Tibial artery (tissue), 4 donors: ENCODE data around the gene SERGEF.

Experiments used
- DNase-seq, 2 donors: peaks; one replicate each; pipeline ENCODE4 v3.0.0-alpha.2; 2019
- H3K27ac ChIP-seq, 2 donors: fragments of 200-600 bp; sonication (generic) in 1 of 2; 1 replicate in 1 of 2; 2 replicates in 1 of 2; pipeline ENCODE4 v1.5.1; 2018 to 2019; ENCODE audit warnings: mild to moderate bottlenecking in 1 of 2
- H3K27me3 ChIP-seq, 2 donors: fragments of 200-600 bp; sonication (generic) in 1 of 2; one replicate each; pipeline versions ENCODE4 v1.5.1 to v1.6.0; 2016 to 2019
- H3K36me3 ChIP-seq, 3 donors: fragments of 200-600 bp; sonication (generic) in 2 of 3; one replicate each; pipeline ENCODE4 v1.5.1; 2016 to 2019; ENCODE audit warnings: mild to moderate bottlenecking in 2 of 3
- H3K4me1 ChIP-seq, 4 donors: fragments of 200-600 bp; sonication (generic) in 2 of 4; 1 replicate in 3 of 4; 2 replicates in 1 of 4; pipeline ENCODE4 v1.5.1; 2016 to 2019
- H3K4me3 ChIP-seq, 2 donors: fragments of 200-600 bp; sonication (generic) in 1 of 2; 1 replicate in 1 of 2; 2 replicates in 1 of 2; pipeline ENCODE4 v1.5.1; 2018 to 2019; ENCODE audit warnings: mild to moderate bottlenecking in 2 of 2
- H3K9me3 ChIP-seq, 3 donors: fragments of 200-600 bp; sonication (generic) in 1 of 3; one replicate each; pipeline ENCODE4 v1.5.1; 2016 to 2019
- CTCF ChIP-seq, 2 experiments: fragments of 200-600 bp in 1 of 2; fragments of 450-650 bp in 1 of 2; IDR thresholded peaks; one replicate each; pipeline ENCODE4 v1.5.1; 2017 to 2019; ENCODE audit warnings: antibody characterized with exemption in 2 of 2, mild to moderate bottlenecking in 1 of 2, moderate library complexity in 1 of 2
- intact Hi-C: fragments of 100-400 bp; cut with DNase I; formaldehyde crosslinking; loops from one replicate; pipeline ENCODE4 v1.15.0; 2023; ENCODE audit warnings: low total_unique reads

SERGEF gene

GRCh38 chr11:17992916-17993315, 19.9 kb downstream of the SERGEF start:
- Histone ChIP-seq H3K36me3 (peaks cover 6 to 55% (median 30%) of the 10 kb centered on the region in 3 donors), H3K27me3 (no peaks in the 10 kb centered on the region), H3K9me3 (no peaks in the 10 kb centered on the region), H3K4me3 (no peak overlapping the region), H3K4me1 (no peaks in the 10 kb centered on the region), H3K27ac (no peak overlapping the region)
- DNase-seq: no peak
- intact Hi-C loops: no loop called here
- TF ChIP-seq CTCF (IDR thresholded peaks at IDR 0.05): no peak

GRCh38 chr11:17991783-17992433, 20.9 kb downstream of the SERGEF start:
- Histone ChIP-seq H3K9me3 (no peaks in the 10 kb centered on the region), H3K36me3 (peaks cover 15 to 59% (median 40%) of the 10 kb centered on the region in 3 donors), H3K27ac (no peak overlapping the region), H3K4me3 (no peak overlapping the region), H3K4me1 (no peaks in the 10 kb centered on the region), H3K27me3 (no peaks in the 10 kb centered on the region)
- peak; percentile 68 to 78 for TF ChIP-seq CTCF (IDR thresholded peaks at IDR 0.05)
- intact Hi-C loops: no loop called here
- DNase-seq: no peak

GRCh38 chr11:17989306-17989705, 23.5 kb downstream of the SERGEF start:
- H3K27ac ChIP-seq: no peak overlapping the region
- intact Hi-C loops: no loop called here
- no peak overlapping the region for H3K4me3 ChIP-seq
- peaks cover 21 to 35% (median 24%) of the 10 kb centered on the region in 3 donors for H3K36me3 ChIP-seq
- H3K27me3 ChIP-seq: no peaks in the 10 kb centered on the region
- H3K9me3 ChIP-seq: no peaks in the 10 kb centered on the region
- no peak for DNase-seq
- TF ChIP-seq CTCF (IDR thresholded peaks at IDR 0.05): no peak
- peaks cover 0 to 18% (median 11%) of the 10 kb centered on the region in 4 donors for H3K4me1 ChIP-seq

DNA sequence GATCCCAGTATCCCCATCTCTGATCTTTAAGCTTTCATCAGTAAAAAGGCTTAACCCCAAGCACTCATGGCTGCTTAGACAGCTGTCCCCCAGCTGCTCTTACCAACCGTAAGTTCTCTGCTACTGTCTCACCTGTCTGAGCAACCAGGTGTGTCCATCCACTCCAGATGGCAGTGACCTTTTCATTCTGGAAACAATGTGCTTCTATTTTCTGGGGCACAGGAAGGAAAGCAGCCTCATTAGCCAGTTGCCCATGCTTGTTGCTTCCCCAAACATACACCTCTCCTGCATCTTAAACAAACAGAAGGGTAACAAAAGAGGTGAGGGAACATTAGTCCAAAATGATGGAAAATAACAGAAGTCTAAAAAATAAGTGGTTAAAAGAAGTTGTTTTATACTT, 24.4 kb downstream of the SERGEF start:
- no peak for TF ChIP-seq CTCF (IDR thresholded peaks at IDR 0.05)
- H3K27me3 ChIP-seq: no peaks in the 10 kb centered on the region
- DNase-seq: no peak
- no peak overlapping the region for H3K4me3 ChIP-seq
- no peaks in the 10 kb centered on the region for H3K9me3 ChIP-seq
- H3K36me3 ChIP-seq: peaks cover 26 to 27% (median 26%) of the 10 kb centered on the region in 3 donors
- peaks cover 0 to 18% (median 11%) of the 10 kb centered on the region in 4 donors for H3K4me1 ChIP-seq
- intact Hi-C loops: no loop called here
- no peak overlapping the region for H3K27ac ChIP-seq

DNA sequence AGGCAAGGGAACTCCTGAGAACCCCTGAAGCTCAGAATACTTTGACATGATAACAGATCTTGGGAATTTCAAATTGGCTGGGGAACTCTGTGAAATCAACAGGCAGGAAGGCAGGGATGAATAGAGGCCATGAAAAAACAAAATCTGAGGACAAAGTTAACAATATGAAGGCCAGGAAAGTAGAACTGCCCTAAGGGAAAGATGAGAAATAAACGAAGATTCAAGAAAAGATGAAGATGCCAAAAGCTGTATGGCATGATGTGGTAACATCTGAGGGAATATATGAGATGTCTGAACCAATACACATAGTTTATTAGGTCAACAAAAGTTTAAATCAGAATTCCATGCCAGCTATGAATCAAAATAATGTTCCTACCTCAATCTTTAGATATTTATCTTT, 25.0 kb downstream of the SERGEF start:
- Histone ChIP-seq H3K27ac (no peak overlapping the region), H3K36me3 (peaks cover 22 to 31% (median 25%) of the 10 kb centered on the region in 3 donors), H3K27me3 (no peaks in the 10 kb centered on the region), H3K4me1 (peaks cover 0 to 18% (median 11%) of the 10 kb centered on the region in 4 donors), H3K4me3 (no peak overlapping the region), H3K9me3 (no peaks in the 10 kb centered on the region)
- no peak for DNase-seq
- intact Hi-C loops: no loop called here
- TF ChIP-seq CTCF (IDR thresholded peaks at IDR 0.05): no peak
